Liver (tissue), 3 donors: ENCODE measurements around the gene MTRR.

Experiments used
- GABPA ChIP-seq, 2 donors: IDR thresholded peaks in 1 of 2; conservative IDR thresholded peaks in 1 of 2; 2 replicates each; pipeline ENCODE4 v1.6.1; 2016; ENCODE audit warnings: antibody characterized with exemption in 2 of 2, mild to moderate bottlenecking in 1 of 2, moderate library complexity in 1 of 2
- REST ChIP-seq: IDR thresholded peaks from 2 replicates; pipeline ENCODE4 v1.6.1; 2016; ENCODE audit warnings: antibody characterized with exemption, mild to moderate bottlenecking
- SP1 ChIP-seq: IDR thresholded peaks from 2 replicates; pipeline ENCODE4 v1.6.1; 2018; ENCODE audit warnings: antibody characterized with exemption, mild to moderate bottlenecking
- TAF1 ChIP-seq: conservative IDR thresholded peaks from 2 replicates; pipeline ENCODE4 v1.6.1; 2016; ENCODE audit warnings: antibody characterized with exemption, mild to moderate bottlenecking
- ZBTB33 ChIP-seq: IDR thresholded peaks from 2 replicates; pipeline ENCODE4 v1.6.1; 2016; ENCODE audit warnings: antibody characterized with exemption
- TF ChIP-seq, protein P1 (sequence below): fragments of 150-350 bp; IDR thresholded peaks from 2 replicates; pipeline ENCODE4 v1.5.1; 2017; ENCODE audit warnings: improper control_type of control experiment, low read depth, low read length; ENCODE audit not compliant: missing input control
- TF ChIP-seq, protein P2 (sequence below): IDR thresholded peaks from 2 replicates; pipeline ENCODE4 v1.6.1; 2016; ENCODE audit warnings: antibody characterized with exemption
- donor health status: healthy.
- donor health status: healthy.

GRCh38 chr5:7837403-7837802, 31.5 kb upstream of the MTRR start:
- TF ChIP-seq SP1, result no peak
- no peak for TF ChIP-seq ZBTB33
- TF ChIP-seq, protein P1, sequence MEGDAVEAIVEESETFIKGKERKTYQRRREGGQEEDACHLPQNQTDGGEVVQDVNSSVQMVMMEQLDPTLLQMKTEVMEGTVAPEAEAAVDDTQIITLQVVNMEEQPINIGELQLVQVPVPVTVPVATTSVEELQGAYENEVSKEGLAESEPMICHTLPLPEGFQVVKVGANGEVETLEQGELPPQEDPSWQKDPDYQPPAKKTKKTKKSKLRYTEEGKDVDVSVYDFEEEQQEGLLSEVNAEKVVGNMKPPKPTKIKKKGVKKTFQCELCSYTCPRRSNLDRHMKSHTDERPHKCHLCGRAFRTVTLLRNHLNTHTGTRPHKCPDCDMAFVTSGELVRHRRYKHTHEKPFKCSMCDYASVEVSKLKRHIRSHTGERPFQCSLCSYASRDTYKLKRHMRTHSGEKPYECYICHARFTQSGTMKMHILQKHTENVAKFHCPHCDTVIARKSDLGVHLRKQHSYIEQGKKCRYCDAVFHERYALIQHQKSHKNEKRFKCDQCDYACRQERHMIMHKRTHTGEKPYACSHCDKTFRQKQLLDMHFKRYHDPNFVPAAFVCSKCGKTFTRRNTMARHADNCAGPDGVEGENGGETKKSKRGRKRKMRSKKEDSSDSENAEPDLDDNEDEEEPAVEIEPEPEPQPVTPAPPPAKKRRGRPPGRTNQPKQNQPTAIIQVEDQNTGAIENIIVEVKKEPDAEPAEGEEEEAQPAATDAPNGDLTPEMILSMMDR, result no peak
- no peak for TF ChIP-seq GABPA (IDR thresholded peaks at IDR 0.05 in 1 of 2, conservative IDR thresholded peaks at IDR 0.05 in 1 of 2)
- TF ChIP-seq, protein P2, sequence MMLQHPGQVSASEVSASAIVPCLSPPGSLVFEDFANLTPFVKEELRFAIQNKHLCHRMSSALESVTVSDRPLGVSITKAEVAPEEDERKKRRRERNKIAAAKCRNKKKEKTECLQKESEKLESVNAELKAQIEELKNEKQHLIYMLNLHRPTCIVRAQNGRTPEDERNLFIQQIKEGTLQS, result no peak
- no peak for TF ChIP-seq REST
- no peak for TF ChIP-seq TAF1
